ENCODE data around the gene RAB25. TPM values are rescaled to one million over a fixed set of nuclear protein-coding genes. Genes with fewer than 3 reads are reported as not detected.

Gene RAB25
- polyA plus RNA-seq, 2 of the 4 experiments (the other 2 are of a cell fraction): not detected

DNA sequence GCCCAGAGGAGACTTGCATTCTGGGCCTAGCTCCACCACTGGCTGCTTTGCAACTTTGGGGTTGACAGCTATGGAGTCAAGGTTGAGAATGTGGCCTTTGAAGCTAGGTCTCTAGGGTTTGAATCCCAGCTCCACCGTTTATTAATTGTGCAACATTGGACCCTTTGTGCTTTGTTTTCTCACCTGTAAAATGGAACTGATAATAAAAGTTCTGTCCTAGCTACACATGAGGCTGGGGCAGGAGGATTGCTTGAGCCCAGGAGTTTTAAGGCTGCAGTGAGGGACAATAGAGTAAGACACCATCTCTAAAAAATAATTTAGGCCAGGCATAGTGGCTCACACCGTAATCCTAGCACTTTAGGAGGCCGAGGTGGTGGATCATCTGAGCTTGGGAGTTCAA, 38.3 kb downstream of the RAB25 start (continued):
- no peak for TF ChIP-seq NPAS2 (CRISPR knock-in tag; IDR thresholded peaks at IDR 0.05; ENCODE audit: borderline replicate concordance)

DNA sequence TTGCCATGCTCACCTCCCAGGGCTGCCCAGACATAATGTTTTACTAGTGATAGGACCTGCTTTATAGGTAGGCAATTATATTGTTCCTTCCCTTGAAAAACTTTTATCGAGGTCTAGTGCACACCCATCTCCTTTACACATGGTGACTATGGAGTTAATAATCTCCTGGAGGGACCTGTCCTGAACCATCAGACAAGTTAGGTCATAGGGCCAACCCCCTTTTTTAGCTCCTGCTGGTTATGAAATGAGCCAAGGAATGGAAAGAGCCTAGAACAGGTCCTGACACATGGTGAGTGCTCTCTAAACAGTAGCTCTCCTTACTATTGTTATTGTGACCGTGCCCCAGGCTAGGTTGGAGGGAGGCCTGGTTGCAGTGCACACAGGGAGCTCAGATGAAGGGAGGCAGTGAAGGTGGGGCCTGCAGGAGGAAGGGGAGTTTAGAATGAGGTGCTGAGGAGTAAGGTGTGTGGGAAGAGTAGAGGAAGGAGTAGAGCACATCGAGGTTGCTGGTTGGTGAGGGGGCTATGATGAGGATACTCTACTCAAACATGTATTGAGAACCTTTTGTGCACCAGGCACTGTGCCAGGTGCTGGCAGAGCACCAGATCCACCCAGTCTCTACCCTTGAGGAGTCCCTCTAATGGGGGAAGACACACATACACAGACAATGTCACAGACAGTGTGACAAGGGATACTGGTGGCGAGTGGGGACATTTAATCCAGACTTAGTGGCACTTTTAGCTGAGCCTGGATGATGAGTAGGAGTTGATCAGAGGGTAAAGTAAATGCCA, 39.4 kb downstream of the RAB25 start:
- DNase-seq (ENCODE audit: low read depth in 1 of 2, low spot score in 1 of 2) (no peak), FAIRE-seq (no peak), ATAC-seq (no peak)
- Histone ChIP-seq H3K9me3 (no peaks in the 10 kb centered on the region), H3K27ac (peak overlapping the region; percentile 48 to 92), H3K4me3 (no peak overlapping the region), H3K4me2 (peak overlapping the region; percentile 43), H3K4me1 (peaks cover 78% of the 10 kb centered on the region)
- POLR2A ChIA-PET: interaction anchor here (0.6 to 1.6 kb wide), 4 partner anchors 14 to 237 kb away, joined by 3 to 9 read pairs (median 3); no protein-coding TSS in a partner anchor
- CTCF ChIA-PET: interaction anchor here (1.0 to 29.4 kb wide), 7 partner anchors 9 to 219 kb away, joined by 3 to 2239 read pairs (median 5); partner anchors contain the start of genes LMNA, SEMA4A and SLC25A44
- 38% methylated on average over 4 of the region's 4 CpGs for whole genome bisulfite sequencing (ENCODE audit: missing lambda C conversion rate)
- TF ChIP-seq, protein P1, sequence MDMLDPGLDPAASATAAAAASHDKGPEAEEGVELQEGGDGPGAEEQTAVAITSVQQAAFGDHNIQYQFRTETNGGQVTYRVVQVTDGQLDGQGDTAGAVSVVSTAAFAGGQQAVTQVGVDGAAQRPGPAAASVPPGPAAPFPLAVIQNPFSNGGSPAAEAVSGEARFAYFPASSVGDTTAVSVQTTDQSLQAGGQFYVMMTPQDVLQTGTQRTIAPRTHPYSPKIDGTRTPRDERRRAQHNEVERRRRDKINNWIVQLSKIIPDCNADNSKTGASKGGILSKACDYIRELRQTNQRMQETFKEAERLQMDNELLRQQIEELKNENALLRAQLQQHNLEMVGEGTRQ (IDR thresholded peaks at IDR 0.05): no peak
- TF ChIP-seq, protein P2, sequence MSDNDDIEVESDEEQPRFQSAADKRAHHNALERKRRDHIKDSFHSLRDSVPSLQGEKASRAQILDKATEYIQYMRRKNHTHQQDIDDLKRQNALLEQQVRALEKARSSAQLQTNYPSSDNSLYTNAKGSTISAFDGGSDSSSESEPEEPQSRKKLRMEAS (IDR thresholded peaks at IDR 0.05): 0 out of 2 replicates have a peak, but pooled peaks have one; percentile 5

DNA sequence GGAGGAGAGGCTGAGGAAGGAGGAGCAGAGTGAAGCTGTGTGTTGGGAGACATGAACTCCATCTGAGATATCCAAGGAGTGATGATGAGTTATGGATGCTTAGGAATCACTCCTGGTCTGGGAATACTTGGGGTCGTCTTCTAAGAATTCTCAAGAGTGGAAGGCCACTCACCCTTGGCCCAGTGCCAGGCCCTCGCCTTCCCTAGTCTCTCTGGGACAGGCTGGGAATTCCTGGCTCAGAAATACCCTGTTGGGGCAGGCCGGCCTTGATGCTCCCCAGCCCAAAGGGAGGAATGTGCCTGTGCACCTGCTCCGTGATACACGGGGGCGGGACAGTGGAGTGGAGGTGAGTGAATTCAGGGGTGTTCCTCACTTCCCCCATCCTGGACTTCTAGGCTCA, 40.9 kb downstream of the RAB25 start:
- peak overlapping the region; percentile 48 to 92; a peak in 5 of 6 replicates for H3K27ac ChIP-seq

More for the DNA sequence above, 40.9 kb downstream of the RAB25 start:
- Histone ChIP-seq H3K4me2 (peak overlapping the region; percentile 43), H3K4me3 (no peak overlapping the region), H3K4me1 (peaks cover 75% of the 10 kb centered on the region), H3K9me3 (no peaks in the 10 kb centered on the region)
- no peak for ATAC-seq
- ChIA-PET CTCF (interaction anchor here (1.2 to 29.4 kb wide), 5 partner anchors 10 to 122 kb away, joined by 4 to 2239 read pairs (median 8); partner anchors contain the start of genes LMNA and SEMA4A), POLR2A (interaction anchor here (1.2 to 3.0 kb wide), 2 partner anchors 13 to 28 kb away, joined by 3 to 15 read pairs; partner anchors contain the start of gene LMNA)
- DNase-seq (ENCODE audit: low read depth in 1 of 2, low spot score in 1 of 2): no peak
- no peak for FAIRE-seq
- TF ChIP-seq SREBF2 (IDR thresholded peaks at IDR 0.05) (no peak), POLR2A (IDR thresholded peaks at IDR 0.05; ENCODE audit: low read length) (no peak), ZNF302 (CRISPR knock-in tag; IDR thresholded peaks at IDR 0.05) (no peak), BHLHE40 (IDR thresholded peaks at IDR 0.05; ENCODE audit: low read depth, low read length) (no peak), ESRRA (IDR thresholded peaks at IDR 0.05; ENCODE audit: borderline replicate concordance, low read length) (no peak), CBX2 (IDR thresholded peaks at IDR 0.05; ENCODE audit: borderline replicate concordance, low read depth) (no peak), NR3C1 (IDR thresholded peaks at IDR 0.05) (no peak), ZC3H11A (IDR thresholded peaks at IDR 0.05) (no peak), JUNB (IDR thresholded peaks at IDR 0.05) (no peak), EHMT2 (IDR thresholded peaks at IDR 0.05; ENCODE audit: low read depth) (no peak), RARB (CRISPR knock-in tag; IDR thresholded peaks at IDR 0.05) (no peak), TP53 (CRISPR knock-in tag; IDR thresholded peaks at IDR 0.05) (no peak), HOXB5 (CRISPR knock-in tag; IDR thresholded peaks at IDR 0.05) (no peak), CEBPB (IDR thresholded peaks at IDR 0.05) (no peak)
- TF ChIP-seq, protein P3, sequence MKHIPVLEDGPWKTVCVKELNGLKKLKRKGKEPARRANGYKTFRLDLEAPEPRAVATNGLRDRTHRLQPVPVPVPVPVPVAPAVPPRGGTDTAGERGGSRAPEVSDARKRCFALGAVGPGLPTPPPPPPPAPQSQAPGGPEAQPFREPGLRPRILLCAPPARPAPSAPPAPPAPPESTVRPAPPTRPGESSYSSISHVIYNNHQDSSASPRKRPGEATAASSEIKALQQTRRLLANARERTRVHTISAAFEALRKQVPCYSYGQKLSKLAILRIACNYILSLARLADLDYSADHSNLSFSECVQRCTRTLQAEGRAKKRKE (CRISPR knock-in tag; IDR thresholded peaks at IDR 0.05; ENCODE audit: low read depth): no peak
- TF ChIP-seq, protein P1 (IDR thresholded peaks at IDR 0.05): no peak
- TF ChIP-seq, protein P2 (IDR thresholded peaks at IDR 0.05): no peak
- TF ChIP-seq, protein P4, sequence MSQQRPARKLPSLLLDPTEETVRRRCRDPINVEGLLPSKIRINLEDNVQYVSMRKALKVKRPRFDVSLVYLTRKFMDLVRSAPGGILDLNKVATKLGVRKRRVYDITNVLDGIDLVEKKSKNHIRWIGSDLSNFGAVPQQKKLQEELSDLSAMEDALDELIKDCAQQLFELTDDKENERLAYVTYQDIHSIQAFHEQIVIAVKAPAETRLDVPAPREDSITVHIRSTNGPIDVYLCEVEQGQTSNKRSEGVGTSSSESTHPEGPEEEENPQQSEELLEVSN (IDR thresholded peaks at IDR 0.05; ENCODE audit: borderline replicate concordance, low read depth): no peak
- 58% methylated on average over 6 of the region's 6 CpGs for WGBS (ENCODE audit: missing lambda C conversion rate)
